NB4 (cell line): ENCODE results near the gene CCNY.

ENCODE experiments used
- MAX ChIP-seq: IDR thresholded peaks from 2 replicates; pipeline ENCODE4 v1.6.1; 2011; ENCODE audit warnings: low read depth, low read length
- MYC ChIP-seq: IDR thresholded peaks from 2 replicates; pipeline ENCODE4 v1.6.1; 2011; ENCODE audit warnings: low read depth, low read length
- POLR2A ChIP-seq: IDR thresholded peaks from 2 replicates; pipeline ENCODE4 v1.6.1; 2011; ENCODE audit warnings: mild to moderate bottlenecking; ENCODE audit not compliant: insufficient read length; ENCODE audit errors: extremely low read depth
- TF ChIP-seq, protein P1 (sequence below): IDR thresholded peaks from one replicate; pipeline ENCODE4 v1.5.1; 2012; ENCODE audit warnings: low read depth, low read length

- TF ChIP-seq, protein P1, sequence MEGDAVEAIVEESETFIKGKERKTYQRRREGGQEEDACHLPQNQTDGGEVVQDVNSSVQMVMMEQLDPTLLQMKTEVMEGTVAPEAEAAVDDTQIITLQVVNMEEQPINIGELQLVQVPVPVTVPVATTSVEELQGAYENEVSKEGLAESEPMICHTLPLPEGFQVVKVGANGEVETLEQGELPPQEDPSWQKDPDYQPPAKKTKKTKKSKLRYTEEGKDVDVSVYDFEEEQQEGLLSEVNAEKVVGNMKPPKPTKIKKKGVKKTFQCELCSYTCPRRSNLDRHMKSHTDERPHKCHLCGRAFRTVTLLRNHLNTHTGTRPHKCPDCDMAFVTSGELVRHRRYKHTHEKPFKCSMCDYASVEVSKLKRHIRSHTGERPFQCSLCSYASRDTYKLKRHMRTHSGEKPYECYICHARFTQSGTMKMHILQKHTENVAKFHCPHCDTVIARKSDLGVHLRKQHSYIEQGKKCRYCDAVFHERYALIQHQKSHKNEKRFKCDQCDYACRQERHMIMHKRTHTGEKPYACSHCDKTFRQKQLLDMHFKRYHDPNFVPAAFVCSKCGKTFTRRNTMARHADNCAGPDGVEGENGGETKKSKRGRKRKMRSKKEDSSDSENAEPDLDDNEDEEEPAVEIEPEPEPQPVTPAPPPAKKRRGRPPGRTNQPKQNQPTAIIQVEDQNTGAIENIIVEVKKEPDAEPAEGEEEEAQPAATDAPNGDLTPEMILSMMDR = peak; percentile 13
- no peak for TF ChIP-seq POLR2A
- TF ChIP-seq MAX = no peak
- no peak for TF ChIP-seq MYC
Observed at GRCh38 chr10:35574924-35575352, 238.6 kb downstream of the CCNY start.
